ENCODE results near the gene GRK3.

The GRK3 gene

DNA sequence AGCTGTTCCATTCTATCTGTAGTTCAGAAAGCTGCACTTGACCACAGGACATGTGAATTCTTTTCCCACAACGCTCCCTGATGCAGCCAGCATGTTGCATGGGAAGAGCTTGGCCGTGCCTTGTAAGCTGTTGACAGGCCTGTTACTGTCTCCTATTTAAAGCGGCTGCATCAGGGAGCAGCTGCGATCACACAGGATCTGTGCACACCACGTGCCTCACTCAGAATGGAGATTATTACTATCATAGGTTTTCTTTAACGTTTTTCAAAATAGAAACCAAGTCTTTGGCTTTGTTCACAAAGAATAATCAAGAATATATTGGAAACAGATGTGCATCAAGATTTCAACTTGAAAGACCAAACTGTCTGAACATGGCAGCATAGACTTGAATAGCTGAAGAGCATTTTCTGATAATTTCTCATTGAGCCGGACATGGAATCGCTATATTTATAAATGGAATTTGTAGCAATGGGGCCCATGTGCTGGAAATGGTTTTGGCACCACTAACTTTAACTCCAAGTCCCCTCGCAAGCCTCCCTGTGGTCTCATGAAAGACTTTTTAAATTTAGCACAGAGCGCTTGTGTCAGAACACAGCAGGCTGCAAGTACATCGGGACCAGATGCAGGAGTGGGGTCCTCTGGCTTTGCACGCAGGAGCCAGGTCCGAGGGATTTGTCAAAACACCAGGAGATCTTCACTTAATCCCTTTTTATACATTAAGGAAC, 136.7 kb downstream of the GRK3 start:
- TF ChIP-seq, protein P1, sequence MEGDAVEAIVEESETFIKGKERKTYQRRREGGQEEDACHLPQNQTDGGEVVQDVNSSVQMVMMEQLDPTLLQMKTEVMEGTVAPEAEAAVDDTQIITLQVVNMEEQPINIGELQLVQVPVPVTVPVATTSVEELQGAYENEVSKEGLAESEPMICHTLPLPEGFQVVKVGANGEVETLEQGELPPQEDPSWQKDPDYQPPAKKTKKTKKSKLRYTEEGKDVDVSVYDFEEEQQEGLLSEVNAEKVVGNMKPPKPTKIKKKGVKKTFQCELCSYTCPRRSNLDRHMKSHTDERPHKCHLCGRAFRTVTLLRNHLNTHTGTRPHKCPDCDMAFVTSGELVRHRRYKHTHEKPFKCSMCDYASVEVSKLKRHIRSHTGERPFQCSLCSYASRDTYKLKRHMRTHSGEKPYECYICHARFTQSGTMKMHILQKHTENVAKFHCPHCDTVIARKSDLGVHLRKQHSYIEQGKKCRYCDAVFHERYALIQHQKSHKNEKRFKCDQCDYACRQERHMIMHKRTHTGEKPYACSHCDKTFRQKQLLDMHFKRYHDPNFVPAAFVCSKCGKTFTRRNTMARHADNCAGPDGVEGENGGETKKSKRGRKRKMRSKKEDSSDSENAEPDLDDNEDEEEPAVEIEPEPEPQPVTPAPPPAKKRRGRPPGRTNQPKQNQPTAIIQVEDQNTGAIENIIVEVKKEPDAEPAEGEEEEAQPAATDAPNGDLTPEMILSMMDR (IDR thresholded peaks at IDR 0.05; ENCODE audit: low read depth, low read length, poor library complexity, severe bottlenecking), result no peak
- no peak for TF ChIP-seq EZH2phosphoT487 (IDR thresholded peaks at IDR 0.05; ENCODE audit: borderline replicate concordance, low read length)
- Histone ChIP-seq H3K9me3 (ENCODE audit: control insufficient read depth, insufficient read depth, low read length) (no peaks in the 10 kb centered on the region), H3K27me3 (ENCODE audit: control insufficient read depth, low read length) (no peaks in the 10 kb centered on the region), H3F3A (ENCODE audit: control insufficient read depth, insufficient read depth) (no peaks in the 10 kb centered on the region; the same call in 1 of the 2 replicates), H3K4me2 (ENCODE audit: low read length) (no peak overlapping the region), H3K4me3 (ENCODE audit: low read length) (no peak overlapping the region), H4K20me1 (ENCODE audit: control insufficient read depth, insufficient read depth, low read depth, low read length) (no peaks in the 10 kb centered on the region), H3K27ac (ENCODE audit: low read depth, low read length) (no peak overlapping the region), H3K36me3 (ENCODE audit: control insufficient read depth, low read length) (no peaks in the 10 kb centered on the region), H3K79me2 (ENCODE audit: control insufficient read depth, low read length) (no peaks in the 10 kb centered on the region), H3K4me1 (ENCODE audit: control insufficient read depth, low read length) (no peaks in the 10 kb centered on the region), H3K9me2 (replicated peaks; ENCODE audit: control insufficient read depth, low read length) (no peaks in the 10 kb centered on the region)

DNA sequence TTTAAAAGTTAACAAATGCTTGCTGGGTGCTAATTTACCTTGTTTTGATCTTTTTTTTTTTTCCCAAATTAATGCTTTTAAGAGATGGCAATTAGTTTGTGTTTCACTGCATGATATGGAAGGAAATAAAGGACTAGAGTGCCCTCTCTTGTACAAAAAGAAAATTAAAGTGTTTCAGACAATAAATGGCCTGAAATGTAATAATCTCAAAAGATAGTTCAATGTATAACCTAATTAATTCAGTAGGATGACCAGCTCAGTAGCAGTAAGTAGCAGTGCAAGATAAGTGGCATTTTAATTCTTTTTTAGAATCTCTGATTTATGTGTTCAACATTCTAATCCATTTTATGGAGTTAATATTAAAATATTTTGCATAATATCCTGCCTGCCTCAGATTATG, 137.6 kb downstream of the GRK3 start:
- no peak for TF ChIP-seq EZH2phosphoT487 (IDR thresholded peaks at IDR 0.05; ENCODE audit: borderline replicate concordance, low read length)
- TF ChIP-seq, protein P1 (IDR thresholded peaks at IDR 0.05; ENCODE audit: low read depth, low read length, poor library complexity, severe bottlenecking), result peak; percentile 50
- no peak overlapping the region for H3K27ac ChIP-seq (ENCODE audit: low read depth, low read length)
- H3K9me2 ChIP-seq (replicated peaks; ENCODE audit: control insufficient read depth, low read length), result no peaks in the 10 kb centered on the region
- no peak overlapping the region for H3K4me3 ChIP-seq (ENCODE audit: low read length)
- no peaks in the 10 kb centered on the region for H3K27me3 ChIP-seq (ENCODE audit: control insufficient read depth, low read length)
- H3K36me3 ChIP-seq (ENCODE audit: control insufficient read depth, low read length), result no peaks in the 10 kb centered on the region
- no peaks in the 10 kb centered on the region for H3K4me1 ChIP-seq (ENCODE audit: control insufficient read depth, low read length)
- H3K9me3 ChIP-seq (ENCODE audit: control insufficient read depth, insufficient read depth, low read length), result no peaks in the 10 kb centered on the region
- H4K20me1 ChIP-seq (ENCODE audit: control insufficient read depth, insufficient read depth, low read depth, low read length), result no peaks in the 10 kb centered on the region
- no peaks in the 10 kb centered on the region for H3K79me2 ChIP-seq (ENCODE audit: control insufficient read depth, low read length)
- H3F3A ChIP-seq (ENCODE audit: control insufficient read depth, insufficient read depth), result no peaks in the 10 kb centered on the region; the same call in 1 of the 2 replicates
- no peak overlapping the region for H3K4me2 ChIP-seq (ENCODE audit: low read length)

DNA sequence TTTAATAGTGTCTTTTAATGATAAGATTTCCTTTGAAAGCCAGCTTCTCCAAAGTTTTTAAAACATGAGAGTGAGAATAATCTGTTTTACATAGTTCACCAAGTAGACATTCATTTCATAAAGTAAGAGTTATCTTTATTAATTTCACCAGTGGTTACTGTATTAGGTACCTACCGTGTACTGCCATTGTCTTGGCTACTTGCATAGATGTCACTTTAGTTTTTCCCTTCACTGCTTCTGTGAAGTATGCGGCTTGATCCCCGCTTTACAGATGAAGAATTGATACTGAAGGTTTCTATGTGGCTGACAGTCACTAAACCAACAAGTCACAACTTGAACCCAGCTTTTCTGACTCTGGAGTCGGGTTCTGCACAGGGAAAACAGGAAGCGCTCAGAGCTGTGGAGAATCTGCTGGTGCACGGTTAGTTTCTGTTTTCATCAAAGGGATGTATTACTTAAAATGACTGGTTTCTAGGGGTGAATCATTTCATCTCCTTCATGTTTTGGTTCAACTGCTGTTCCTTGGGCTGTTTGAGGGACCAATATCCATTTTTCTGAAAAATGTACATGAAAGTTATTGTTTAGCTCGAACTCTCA, 138.2 kb downstream of the GRK3 start:
- Histone ChIP-seq H3K79me2 (ENCODE audit: control insufficient read depth, low read length) (no peaks in the 10 kb centered on the region), H3K27me3 (ENCODE audit: control insufficient read depth, low read length) (no peaks in the 10 kb centered on the region), H3F3A (ENCODE audit: control insufficient read depth, insufficient read depth) (no peaks in the 10 kb centered on the region; the same call in 1 of the 2 replicates), H3K4me3 (ENCODE audit: low read length) (no peak overlapping the region), H3K9me3 (ENCODE audit: control insufficient read depth, insufficient read depth, low read length) (no peaks in the 10 kb centered on the region), H4K20me1 (ENCODE audit: control insufficient read depth, insufficient read depth, low read depth, low read length) (no peaks in the 10 kb centered on the region), H3K27ac (ENCODE audit: low read depth, low read length) (no peak overlapping the region), H3K9me2 (replicated peaks; ENCODE audit: control insufficient read depth, low read length) (no peaks in the 10 kb centered on the region), H3K4me2 (ENCODE audit: low read length) (no peak overlapping the region), H3K4me1 (ENCODE audit: control insufficient read depth, low read length) (no peaks in the 10 kb centered on the region), H3K36me3 (ENCODE audit: control insufficient read depth, low read length) (no peaks in the 10 kb centered on the region)
- TF ChIP-seq EZH2phosphoT487 (IDR thresholded peaks at IDR 0.05; ENCODE audit: borderline replicate concordance, low read length), result no peak
- TF ChIP-seq, protein P1 (IDR thresholded peaks at IDR 0.05; ENCODE audit: low read depth, low read length, poor library complexity, severe bottlenecking), result no peak

All from DOHH2 (cell line).